Brain microvascular endothelial cell (primary cell): ENCODE measurements around the gene CAPN11.

Experiments used
- DNase-seq: peaks from one replicate; pipeline ENCODE4 v3.0.0-alpha.2; 2020
- H3K27ac ChIP-seq: fragments of 250-450 bp; sonication (Bioruptor Pico); 2 replicates; pipeline ENCODE4 v1.5.1; 2020; ENCODE audit warnings: mild to moderate bottlenecking, moderate library complexity
- H3K27me3 ChIP-seq: fragments of 250-450 bp; sonication (Bioruptor Pico); replicated peaks from 2 replicates; pipeline ENCODE4 v1.5.1; 2020; ENCODE audit warnings: mild to moderate bottlenecking
- H3K36me3 ChIP-seq: fragments of 250-450 bp; sonication (Bioruptor Pico); replicated peaks from 2 replicates; pipeline ENCODE4 v1.5.1; 2020; ENCODE audit warnings: mild to moderate bottlenecking
- H3K4me3 ChIP-seq: 2 replicates; pipeline ENCODE4 v1.5.1; 2011; ENCODE audit warnings: low read depth, mild to moderate bottlenecking, control low read depth, low read length, moderate library complexity
- in situ Hi-C: cut with HindIII; loops from 2 replicates; pipeline ENCODE4 v1.10.0; 2017; ENCODE audit warnings: low sequenced_read_pairs, low pct_ligation_motif_present
- TF ChIP-seq, protein P1 (sequence below): IDR thresholded peaks from 2 replicates; pipeline ENCODE4 v1.5.1; 2011; ENCODE audit warnings: low read depth, mild to moderate bottlenecking, moderate library complexity, low read length, control low read depth, inconsistent platforms; ENCODE audit errors: missing control alignments

The CAPN11 gene

DNA sequence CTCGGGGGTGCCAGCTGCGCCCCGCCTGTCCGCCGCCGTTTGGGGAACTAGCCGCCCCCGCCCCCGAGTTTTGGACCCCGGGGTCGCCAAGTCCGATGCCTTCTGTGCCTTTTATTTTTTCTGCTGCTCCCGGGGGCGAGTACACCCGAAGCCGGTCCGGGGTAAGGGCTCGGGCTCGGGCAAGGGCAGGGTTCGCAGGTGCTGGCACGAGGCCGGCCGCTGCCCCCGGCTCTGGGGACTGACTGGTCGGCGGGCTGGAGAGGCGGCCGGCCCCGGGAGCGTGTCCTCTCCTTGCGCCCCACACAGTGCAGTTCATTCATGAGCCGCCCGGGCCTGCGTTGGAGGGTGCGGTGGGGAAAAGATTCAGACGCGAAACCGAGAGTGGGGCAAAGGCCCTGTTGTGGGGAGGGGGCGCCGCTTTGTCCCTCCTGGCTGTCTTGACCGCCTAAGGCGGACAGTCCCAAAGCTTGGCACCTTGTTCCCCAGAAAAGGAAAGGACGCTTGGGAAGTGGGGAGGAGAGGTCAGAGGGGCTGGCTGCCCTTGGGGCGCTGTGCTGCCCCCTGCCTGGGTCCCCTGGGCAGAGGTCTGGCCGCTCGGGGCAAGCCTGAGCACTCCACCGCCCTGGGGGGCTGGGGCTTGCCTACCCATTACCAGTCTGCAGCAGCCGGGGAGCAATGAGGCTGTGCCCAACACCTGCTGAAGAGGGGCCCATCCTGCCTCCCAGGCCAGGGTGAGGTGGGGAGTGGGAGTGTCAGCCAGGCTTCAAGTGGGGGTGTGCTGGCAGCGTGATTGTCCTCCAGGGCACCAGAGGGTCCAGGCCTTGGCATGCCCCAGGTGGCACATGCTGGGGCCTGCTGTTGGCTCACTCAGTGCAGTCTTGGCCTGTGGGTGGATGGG is 30.4 kb upstream of the CAPN11 start:
- in situ Hi-C loops: no loop called here
- H3K27ac ChIP-seq: no peak overlapping the region
- H3K4me3 ChIP-seq: peak overlapping the region; percentile 80
- no peaks in the 10 kb centered on the region for H3K36me3 ChIP-seq
- TF ChIP-seq, protein P1, sequence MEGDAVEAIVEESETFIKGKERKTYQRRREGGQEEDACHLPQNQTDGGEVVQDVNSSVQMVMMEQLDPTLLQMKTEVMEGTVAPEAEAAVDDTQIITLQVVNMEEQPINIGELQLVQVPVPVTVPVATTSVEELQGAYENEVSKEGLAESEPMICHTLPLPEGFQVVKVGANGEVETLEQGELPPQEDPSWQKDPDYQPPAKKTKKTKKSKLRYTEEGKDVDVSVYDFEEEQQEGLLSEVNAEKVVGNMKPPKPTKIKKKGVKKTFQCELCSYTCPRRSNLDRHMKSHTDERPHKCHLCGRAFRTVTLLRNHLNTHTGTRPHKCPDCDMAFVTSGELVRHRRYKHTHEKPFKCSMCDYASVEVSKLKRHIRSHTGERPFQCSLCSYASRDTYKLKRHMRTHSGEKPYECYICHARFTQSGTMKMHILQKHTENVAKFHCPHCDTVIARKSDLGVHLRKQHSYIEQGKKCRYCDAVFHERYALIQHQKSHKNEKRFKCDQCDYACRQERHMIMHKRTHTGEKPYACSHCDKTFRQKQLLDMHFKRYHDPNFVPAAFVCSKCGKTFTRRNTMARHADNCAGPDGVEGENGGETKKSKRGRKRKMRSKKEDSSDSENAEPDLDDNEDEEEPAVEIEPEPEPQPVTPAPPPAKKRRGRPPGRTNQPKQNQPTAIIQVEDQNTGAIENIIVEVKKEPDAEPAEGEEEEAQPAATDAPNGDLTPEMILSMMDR: peak; percentile 23
- no peaks in the 10 kb centered on the region for H3K27me3 ChIP-seq
- peak; percentile 30 for DNase-seq

DNA sequence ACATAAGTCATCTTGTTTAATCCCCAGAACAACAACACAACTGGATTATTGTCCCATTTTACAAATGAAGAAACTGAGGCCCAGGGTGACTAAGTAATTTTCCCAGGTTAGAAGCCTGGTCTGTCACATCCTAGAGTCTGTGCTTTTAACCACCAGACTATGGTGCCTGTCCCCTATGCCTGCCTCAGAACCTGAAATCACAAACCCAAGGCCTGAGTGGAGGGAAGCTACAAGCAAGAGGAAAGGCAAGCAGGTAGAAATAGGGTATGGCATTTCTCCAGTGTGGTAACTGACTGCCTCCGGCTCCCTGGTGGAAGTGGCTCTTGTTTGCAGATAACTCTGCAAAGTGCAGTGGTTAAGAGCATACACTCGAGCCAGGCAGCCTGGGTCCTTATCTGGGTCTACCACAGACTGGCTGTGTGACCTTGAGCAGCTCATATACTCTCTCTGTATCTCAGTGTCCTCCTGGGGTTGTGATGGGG is 28.7 kb upstream of the CAPN11 start:
- TF ChIP-seq, protein P1: no peak
- in situ Hi-C loops: no loop called here
- no peak overlapping the region for H3K4me3 ChIP-seq
- peaks cover 2% of the 10 kb centered on the region for H3K36me3 ChIP-seq
- no peak for DNase-seq
- no peak overlapping the region for H3K27ac ChIP-seq
- no peaks in the 10 kb centered on the region for H3K27me3 ChIP-seq

DNA sequence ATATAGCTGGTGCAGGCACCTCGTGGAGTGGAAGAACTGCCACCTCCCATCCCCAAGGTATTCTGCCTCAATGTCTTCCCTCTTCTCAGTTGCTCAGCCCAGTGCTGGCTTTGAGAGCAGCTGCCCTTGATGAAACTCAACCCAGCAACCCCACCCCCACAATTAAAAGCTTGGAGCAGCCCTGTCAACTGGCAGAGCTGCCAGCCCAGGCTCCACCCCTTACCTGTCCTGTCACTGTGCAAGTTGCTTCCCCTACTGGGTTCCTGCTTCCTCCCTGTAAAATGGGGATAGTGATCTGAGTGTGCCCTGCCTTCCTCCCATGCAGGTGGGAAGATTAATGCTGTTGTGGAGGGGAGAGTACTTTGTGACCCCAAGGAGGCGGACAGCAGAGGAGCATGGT is 26.7 kb upstream of the CAPN11 start:
- in situ Hi-C loops: no loop called here
- Histone ChIP-seq H3K4me3 (no peak overlapping the region), H3K27me3 (no peaks in the 10 kb centered on the region), H3K36me3 (peaks cover 10% of the 10 kb centered on the region), H3K27ac (no peak overlapping the region)
- TF ChIP-seq, protein P1: no peak
- no peak for DNase-seq

DNA sequence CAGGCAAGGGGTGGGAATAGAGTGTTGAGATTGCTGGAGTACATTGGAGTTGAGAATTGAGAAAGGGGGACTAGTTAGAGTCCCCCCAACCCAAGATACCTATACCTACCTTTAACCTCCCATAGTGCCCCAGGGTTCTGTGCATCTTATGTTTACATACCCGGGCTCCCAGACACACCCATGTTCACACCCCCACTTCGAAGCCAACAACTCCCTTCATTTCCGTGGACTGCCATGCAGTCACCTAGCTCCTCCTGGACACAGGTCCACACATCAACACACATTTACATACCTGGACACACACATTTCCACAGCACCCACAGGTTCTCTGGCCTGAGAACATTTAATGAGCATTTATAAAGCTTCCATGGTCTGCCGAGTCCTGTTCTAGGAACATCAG is 26.1 kb upstream of the CAPN11 start:
- TF ChIP-seq, protein P1: no peak
- no peak overlapping the region for H3K4me3 ChIP-seq
- in situ Hi-C loops: no loop called here

DNA sequence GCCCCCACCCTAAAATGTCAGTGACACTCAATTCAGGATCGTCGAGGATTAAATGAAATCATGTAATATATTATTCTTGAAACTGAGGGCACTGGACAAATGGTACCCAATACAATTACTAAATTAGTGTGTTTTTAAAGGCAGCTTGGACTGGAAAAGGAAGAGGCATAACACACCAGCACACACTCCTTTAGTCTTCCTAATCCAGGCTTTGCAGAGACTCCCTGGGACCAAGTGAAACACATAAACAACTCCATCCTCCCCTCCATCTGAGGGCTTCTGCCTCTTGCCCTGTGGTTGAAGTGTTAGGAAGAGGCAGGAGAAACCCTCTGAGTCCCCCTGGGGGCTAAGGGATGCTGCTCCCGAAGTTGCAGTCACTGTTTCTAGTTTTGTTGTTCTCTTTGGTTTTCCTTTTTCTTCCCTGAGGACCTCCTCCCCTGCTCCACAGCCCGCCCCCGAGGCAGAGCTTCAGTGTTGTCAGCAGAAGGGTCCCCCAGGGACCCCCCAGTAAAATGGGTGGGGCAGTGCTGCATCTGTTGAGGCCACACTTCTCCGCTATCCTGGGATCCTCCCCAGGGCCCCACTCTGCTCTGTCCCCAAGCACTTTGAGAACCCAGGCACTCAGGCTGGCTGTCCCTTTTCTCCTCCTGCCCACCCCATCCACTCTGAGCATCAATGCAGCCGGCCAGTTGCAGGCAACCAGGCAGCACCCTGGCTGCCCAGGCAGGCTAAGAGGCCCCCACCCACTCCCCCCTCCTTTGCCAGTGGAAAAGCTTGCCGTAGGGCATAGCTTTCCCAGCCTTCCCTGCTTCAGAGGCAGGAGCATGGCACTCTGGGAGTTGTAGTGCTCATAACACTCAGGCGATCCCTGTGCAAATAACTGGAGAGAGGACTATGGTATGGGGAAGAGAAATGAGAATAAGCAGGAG is 25.4 kb upstream of the CAPN11 start:
- TF ChIP-seq, protein P1: no peak
- no peak overlapping the region for H3K27ac ChIP-seq
- peaks cover 17% of the 10 kb centered on the region for H3K36me3 ChIP-seq
- no peaks in the 10 kb centered on the region for H3K27me3 ChIP-seq
- peak overlapping the region; percentile 17 for H3K4me3 ChIP-seq
- DNase-seq: no peak
- in situ Hi-C loops: no loop called here

More for the DNA sequence above, 26.1 kb upstream of the CAPN11 start:
- no peaks in the 10 kb centered on the region for H3K27me3 ChIP-seq
- no peak overlapping the region for H3K27ac ChIP-seq
- DNase-seq: no peak
- peaks cover 15% of the 10 kb centered on the region for H3K36me3 ChIP-seq
